Measurements from ENCODE around the gene NECAB3.

DNA sequence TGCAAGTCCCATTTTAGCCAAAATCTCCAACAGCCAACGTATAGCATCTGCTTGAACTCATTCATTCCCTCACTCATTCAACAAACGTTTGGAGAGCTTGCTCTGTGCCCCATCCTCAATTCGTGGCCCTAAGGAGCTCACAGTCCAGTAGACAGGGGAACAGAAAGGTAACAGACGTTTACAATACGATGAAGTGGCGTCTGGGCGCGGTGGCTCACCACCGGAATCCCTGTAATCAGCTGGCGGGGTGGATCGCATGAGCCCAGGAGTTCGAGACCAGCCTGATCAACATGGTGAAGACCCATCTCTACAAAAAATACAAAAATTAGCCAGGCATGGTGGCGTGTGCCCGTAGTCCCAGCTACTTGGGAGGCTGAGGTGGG is 12.7 kb upstream of the NECAB3 start:
- TF ChIP-seq CTCF (IDR thresholded peaks at IDR 0.05; ENCODE audit: insufficient read depth, low read length) (no peak), REST (IDR thresholded peaks at IDR 0.05; ENCODE audit: insufficient replicate concordance, low read depth) (no peak), POLR2AphosphoS5 (IDR thresholded peaks at IDR 0.05; ENCODE audit: low read depth) (no peak)

Measured in HL-60 (cell line).